Osteoblast (primary cell): ENCODE results near the gene PEX26. TPM values are rescaled to one million over a fixed set of nuclear protein-coding genes. Genes with fewer than 3 reads are reported as not detected.

ENCODE experiments used
- DNase-seq: peaks from one replicate; pipeline ENCODE4 v3.0.0; 2011; ENCODE audit warnings: low spot score, mixed read lengths; ENCODE audit not compliant: insufficient read length; ENCODE audit errors: missing footprints
- H2AFZ ChIP-seq: 2 replicates; pipeline ENCODE4 v1.6.0; 2011; ENCODE audit warnings: mild to moderate bottlenecking, low read length
- H3K27ac ChIP-seq: 2 replicates; pipeline ENCODE4 v1.5.1; 2011; ENCODE audit warnings: mild to moderate bottlenecking, low read depth, low read length, moderate library complexity
- H3K27me3 ChIP-seq: 2 replicates; pipeline ENCODE4 v1.6.0; 2012; ENCODE audit warnings: mild to moderate bottlenecking, control low read depth, inconsistent platforms, low read length, moderate library complexity; ENCODE audit not compliant: insufficient read depth
- H3K36me3 ChIP-seq: 2 replicates; pipeline ENCODE4 v1.5.1; 2011; ENCODE audit warnings: mild to moderate bottlenecking, low read length, control low read depth, moderate library complexity; ENCODE audit not compliant: insufficient read depth
- H3K4me1 ChIP-seq: 2 replicates; pipeline ENCODE4 v1.5.1; 2011; ENCODE audit warnings: mild to moderate bottlenecking, low read length, control low read depth, moderate library complexity; ENCODE audit not compliant: insufficient read depth
- H3K4me2 ChIP-seq: 2 replicates; pipeline ENCODE4 v1.6.0; 2011; ENCODE audit warnings: mild to moderate bottlenecking, low read length; ENCODE audit not compliant: insufficient read depth
- H3K4me3 ChIP-seq: fragments of 200-600 bp; sonication (generic); 3 replicates; pipeline ENCODE4 v1.5.1; 2012; ENCODE audit warnings: mild to moderate bottlenecking, low read length, inconsistent platforms; ENCODE audit not compliant: insufficient read depth
- H3K79me2 ChIP-seq: 2 replicates; pipeline ENCODE4 v1.6.0; 2012; ENCODE audit warnings: mild to moderate bottlenecking, low read length, control low read depth, inconsistent platforms; ENCODE audit not compliant: insufficient read depth
- H3K9me3 ChIP-seq: 2 replicates; pipeline ENCODE4 v1.5.1; 2011; ENCODE audit warnings: low read depth, low read length, control low read depth
- H4K20me1 ChIP-seq: 2 replicates; pipeline ENCODE4 v1.6.0; 2012; ENCODE audit warnings: mild to moderate bottlenecking, low read length, control low read depth; ENCODE audit not compliant: insufficient read depth
- CTCF ChIP-seq: IDR thresholded peaks from 2 replicates; pipeline ENCODE4 v1.5.1; 2011; ENCODE audit warnings: mild to moderate bottlenecking, low read depth, low read length, moderate library complexity; ENCODE audit errors: extremely low read depth
- total RNA-seq: library from RNA; depleted of rRNA; stranded (reverse); fragments of >200 nt; gene quantifications from 2 replicates; pipeline ENCODE4 v1.2.3, GENCODE V29; 2012

PEX26 gene
- total RNA-seq, 1 donor = 26.8 TPM

GRCh38 chr22:18059473-18059872, 18.3 kb upstream of the PEX26 start:
- no peak for DNase-seq
- Histone ChIP-seq H3K79me2 (no peaks in the 10 kb centered on the region), H3K4me3 (no peak overlapping the region), H3K36me3 (no peaks in the 10 kb centered on the region), H3K4me1 (peaks cover 33% of the 10 kb centered on the region), H4K20me1 (no peaks in the 10 kb centered on the region), H3K27ac (no peak overlapping the region), H3K4me2 (no peak overlapping the region), H3K27me3 (no peaks in the 10 kb centered on the region), H3K9me3 (no peaks in the 10 kb centered on the region), H2AFZ (no peak overlapping the region)
- TF ChIP-seq CTCF = no peak

DNA sequence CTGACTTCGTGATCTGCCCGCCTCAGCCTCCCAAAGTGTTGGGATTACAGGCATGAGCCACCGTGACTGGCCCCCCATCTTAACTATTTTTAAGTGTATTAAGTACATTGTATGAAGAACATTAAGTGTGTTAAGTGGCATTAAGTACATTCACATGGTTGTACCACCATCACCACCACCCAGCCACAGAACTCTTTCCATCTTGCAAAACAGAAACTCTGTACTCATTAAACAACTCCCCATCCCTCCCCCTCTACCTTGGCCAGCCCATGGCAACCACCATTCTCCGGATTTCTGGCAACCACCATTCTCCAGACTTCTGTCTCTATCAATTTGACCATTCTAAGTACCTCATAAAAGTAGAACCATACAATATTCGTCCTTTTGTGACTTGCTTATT, 17.8 kb upstream of the PEX26 start:
- Histone ChIP-seq H3K27me3 (no peaks in the 10 kb centered on the region), H3K9me3 (no peaks in the 10 kb centered on the region), H3K79me2 (no peaks in the 10 kb centered on the region), H3K36me3 (no peaks in the 10 kb centered on the region), H3K4me2 (no peak overlapping the region), H3K4me1 (peaks cover 33% of the 10 kb centered on the region), H3K4me3 (no peak overlapping the region), H2AFZ (no peak overlapping the region), H4K20me1 (no peaks in the 10 kb centered on the region), H3K27ac (no peak overlapping the region)
- DNase-seq = no peak
- TF ChIP-seq CTCF = no peak

DNA sequence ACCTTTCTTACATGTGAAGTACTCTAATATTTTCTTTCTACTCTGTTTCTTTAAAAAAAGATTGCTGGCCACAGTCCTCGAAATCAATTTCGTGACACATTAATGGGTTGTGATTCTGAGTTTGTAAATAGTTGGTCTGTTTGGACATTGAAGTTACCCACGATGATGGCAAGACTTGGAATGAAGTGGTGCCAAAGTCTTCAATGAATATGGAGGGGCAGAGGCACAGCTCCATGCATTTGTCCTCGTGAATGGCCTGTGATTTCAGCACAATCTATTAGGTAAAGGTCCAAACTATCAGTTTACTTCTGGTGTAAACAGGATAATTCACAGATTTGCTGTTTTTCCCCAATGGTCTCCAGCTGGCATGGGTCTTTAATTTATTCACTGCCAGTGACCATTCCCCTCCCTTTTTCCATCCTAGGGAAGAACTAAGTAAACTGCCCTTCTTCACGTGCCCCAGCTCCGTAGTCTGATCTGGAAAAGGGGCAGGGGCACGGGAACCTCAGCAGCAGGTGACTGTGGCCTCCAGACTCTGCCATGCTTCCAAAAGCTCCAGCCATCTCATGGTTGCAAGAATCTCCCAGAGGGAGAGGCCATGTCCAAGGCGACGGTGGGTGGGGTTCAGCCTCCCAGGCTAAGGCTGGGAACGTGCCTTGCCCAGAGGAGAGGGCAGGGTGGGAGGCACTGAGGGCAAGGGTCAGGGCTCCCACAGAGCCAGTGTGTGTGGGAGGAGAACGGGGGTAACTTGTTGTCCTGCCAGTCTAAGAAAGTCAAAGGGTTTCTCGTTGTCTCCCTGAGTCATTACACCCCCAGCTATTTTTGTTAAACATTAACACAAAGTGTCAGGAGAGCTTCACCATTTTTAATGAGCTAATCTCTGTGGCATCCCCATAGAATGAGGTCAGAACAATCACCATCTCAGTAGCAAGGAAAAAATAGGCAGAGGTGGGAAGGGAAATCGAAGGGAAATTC, 16.9 kb upstream of the PEX26 start:
- Histone ChIP-seq H3K9me3 (no peaks in the 10 kb centered on the region), H3K27me3 (no peaks in the 10 kb centered on the region), H3K27ac (peak overlapping the region; percentile 40), H4K20me1 (no peaks in the 10 kb centered on the region), H2AFZ (peak overlapping the region; percentile 79), H3K4me3 (peak overlapping the region; percentile 2), H3K36me3 (no peaks in the 10 kb centered on the region), H3K4me1 (peaks cover 30% of the 10 kb centered on the region), H3K79me2 (no peaks in the 10 kb centered on the region), H3K4me2 (peak overlapping the region; percentile 51)
- no peak for TF ChIP-seq CTCF
- peak; percentile 85 for DNase-seq

GRCh38 chr22:18062421-18062820, 15.4 kb upstream of the PEX26 start:
- Histone ChIP-seq H2AFZ (no peak overlapping the region), H3K4me1 (peaks cover 18% of the 10 kb centered on the region), H3K9me3 (no peaks in the 10 kb centered on the region), H3K4me2 (no peak overlapping the region), H3K79me2 (no peaks in the 10 kb centered on the region), H3K4me3 (no peak overlapping the region), H3K27ac (no peak overlapping the region), H4K20me1 (no peaks in the 10 kb centered on the region), H3K36me3 (no peaks in the 10 kb centered on the region), H3K27me3 (no peaks in the 10 kb centered on the region)
- no peak for DNase-seq
- no peak for TF ChIP-seq CTCF
